HFF-Myc (cell line): ENCODE data around the gene PLA2G5.

ENCODE experiments used
- DNase-seq: peaks from one replicate; pipeline ENCODE4 v3.0.0-alpha.2; 2011; ENCODE audit warnings: low read depth; ENCODE audit errors: extremely low read depth
- H3K4me3 ChIP-seq: replicated peaks from 2 replicates; pipeline ENCODE4 v1.5.1; 2011; ENCODE audit warnings: low read depth, mild to moderate bottlenecking, control low read depth, low read length
- TF ChIP-seq, protein P1 (sequence below): IDR thresholded peaks from 2 replicates; pipeline ENCODE4 v1.5.1; 2012; ENCODE audit warnings: mild to moderate bottlenecking, low read depth, low read length, control low read depth; ENCODE audit errors: missing control alignments

The PLA2G5 gene

GRCh38 chr1:20136249-20136648 lies 66.3 kb downstream of the PLA2G5 start:
- no peak for DNase-seq
- TF ChIP-seq, protein P1, sequence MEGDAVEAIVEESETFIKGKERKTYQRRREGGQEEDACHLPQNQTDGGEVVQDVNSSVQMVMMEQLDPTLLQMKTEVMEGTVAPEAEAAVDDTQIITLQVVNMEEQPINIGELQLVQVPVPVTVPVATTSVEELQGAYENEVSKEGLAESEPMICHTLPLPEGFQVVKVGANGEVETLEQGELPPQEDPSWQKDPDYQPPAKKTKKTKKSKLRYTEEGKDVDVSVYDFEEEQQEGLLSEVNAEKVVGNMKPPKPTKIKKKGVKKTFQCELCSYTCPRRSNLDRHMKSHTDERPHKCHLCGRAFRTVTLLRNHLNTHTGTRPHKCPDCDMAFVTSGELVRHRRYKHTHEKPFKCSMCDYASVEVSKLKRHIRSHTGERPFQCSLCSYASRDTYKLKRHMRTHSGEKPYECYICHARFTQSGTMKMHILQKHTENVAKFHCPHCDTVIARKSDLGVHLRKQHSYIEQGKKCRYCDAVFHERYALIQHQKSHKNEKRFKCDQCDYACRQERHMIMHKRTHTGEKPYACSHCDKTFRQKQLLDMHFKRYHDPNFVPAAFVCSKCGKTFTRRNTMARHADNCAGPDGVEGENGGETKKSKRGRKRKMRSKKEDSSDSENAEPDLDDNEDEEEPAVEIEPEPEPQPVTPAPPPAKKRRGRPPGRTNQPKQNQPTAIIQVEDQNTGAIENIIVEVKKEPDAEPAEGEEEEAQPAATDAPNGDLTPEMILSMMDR = no peak
- H3K4me3 ChIP-seq = no peak overlapping the region

GRCh38 chr1:20137055-20137454 lies 67.1 kb downstream of the PLA2G5 start:
- DNase-seq = no peak
- TF ChIP-seq, protein P1 = no peak
- H3K4me3 ChIP-seq = no peak overlapping the region

- TF ChIP-seq, protein P1 = no peak
- DNase-seq = no peak
- H3K4me3 ChIP-seq = no peak overlapping the region
These were observed 67.6 kb downstream of the PLA2G5 start for GRCh38 chr1:20137604-20138003.

DNA sequence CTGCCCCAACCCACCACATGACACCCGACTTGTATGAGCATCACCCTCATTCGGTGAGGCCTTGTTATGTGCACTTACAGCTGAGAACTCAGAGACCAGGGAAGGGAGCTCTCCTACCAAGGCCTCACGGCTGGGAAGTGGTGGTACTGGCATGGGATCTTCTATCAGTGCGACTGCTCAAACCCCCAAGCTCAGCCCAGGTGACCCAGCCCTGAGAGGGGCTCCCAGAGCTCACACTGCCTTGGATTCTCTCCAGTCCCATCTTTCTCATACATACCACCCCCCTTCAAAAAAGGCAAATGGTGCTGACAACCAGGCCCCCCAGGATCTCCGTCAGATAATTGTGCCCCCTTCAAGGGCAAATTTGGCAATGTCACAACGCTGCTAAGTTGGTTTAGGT lies 68.4 kb downstream of the PLA2G5 start:
- DNase-seq = no peak
- TF ChIP-seq, protein P1 = no peak
- no peak overlapping the region for H3K4me3 ChIP-seq

GRCh38 chr1:20138961-20139550 lies 69.1 kb downstream of the PLA2G5 start, which contains the start of gene PLA2G2F:
Gene PLA2G2F (plus strand): TSS chr1:20139323. CDS start chr1:20139428, 105 bp downstream.
- no peak for DNase-seq
- TF ChIP-seq, protein P1 = no peak
- H3K4me3 ChIP-seq = no peak within 1 kb of the TSS

- TF ChIP-seq, protein P1 = no peak
- no peak overlapping the region for H3K4me3 ChIP-seq
- no peak for DNase-seq
These were observed 70.0 kb downstream of the PLA2G5 start for GRCh38 chr1:20139776-20140612.

DNA sequence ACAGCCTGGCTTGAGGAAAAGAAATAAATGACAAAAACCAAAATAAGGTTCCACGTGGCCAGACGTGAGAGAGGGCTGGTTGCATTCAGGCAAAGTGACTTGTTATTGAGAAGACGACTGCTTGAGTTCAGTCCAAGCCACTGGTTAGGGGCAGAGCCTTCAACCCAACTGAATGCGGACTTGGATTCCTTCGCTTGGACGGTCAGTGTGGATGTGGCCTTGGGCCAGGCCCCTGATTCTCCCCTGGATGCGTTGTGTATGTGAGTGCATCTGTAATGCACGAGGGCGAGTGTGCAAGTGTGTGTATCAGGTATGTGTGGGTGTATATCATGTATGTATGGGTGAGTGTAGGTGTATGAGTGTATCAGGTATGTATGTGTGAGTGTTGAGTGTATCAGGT lies 71.0 kb downstream of the PLA2G5 start:
- TF ChIP-seq, protein P1 = no peak
- DNase-seq = no peak
- H3K4me3 ChIP-seq = no peak overlapping the region
